G401 (cell line): ENCODE results near the gene CCDC47. TPM values are rescaled to one million over a fixed set of nuclear protein-coding genes. Genes with fewer than 3 reads are reported as not detected.
"Not testable (repeated sequence)": the region's sequence is repeated elsewhere in the genome, so short reads cannot be mapped to it uniquely, and the experiment has no call there.

Experiments used
- DNase-seq: peaks from one replicate; pipeline ENCODE4 v3.0.0-alpha.2; 2015; ENCODE audit warnings: low spot score
- in situ Hi-C: cut with HindIII; loops from 2 replicates; pipeline ENCODE4 v1.10.0; 2016; ENCODE audit warnings: low sequenced_read_pairs, mixed read lengths
- total RNA-seq: library from RNA; depleted of rRNA; stranded (reverse); fragments of >200 nt; shearing (Covaris generic); gene quantifications from 2 replicates; pipeline ENCODE4 v1.2.3, GENCODE V29; 2014; rRNA removed

CCDC47 gene
- total RNA-seq = 32.4 and 52.8 TPM in 2 replicates

- in situ Hi-C loops = no loop called here
- DNase-seq = peak; percentile 100
Measured at GRCh38 chr17:63773272-63774140, at the start of gene CCDC47. CCDC47 (minus strand) TSS chr17:63773597; CDS start chr17:63766175, 7,422 bp downstream.

GRCh38 chr17:63822537-63822936 lies 49.1 kb upstream of the CCDC47 start:
- DNase-seq = no peak
- in situ Hi-C loops = no loop called here

- in situ Hi-C loops = no loop called here
- DNase-seq = no peak
Measured at GRCh38 chr17:63821804-63822203, 48.4 kb upstream of the CCDC47 start.

- DNase-seq = no peak
- in situ Hi-C loops = no loop called here
Measured at GRCh38 chr17:63820963-63821561, 47.7 kb upstream of the CCDC47 start.

- in situ Hi-C loops = no loop called here
- no peak for DNase-seq
Measured at GRCh38 chr17:63819585-63820537, 46.5 kb upstream of the CCDC47 start.

- in situ Hi-C loops = no loop called here
- DNase-seq = no peak
Measured at GRCh38 chr17:63819131-63819530, 45.7 kb upstream of the CCDC47 start.

- in situ Hi-C loops = no loop called here
Measured at GRCh38 chr17:63817736-63818385, 44.5 kb upstream of the CCDC47 start.

GRCh38 chr17:63816669-63817068 lies 43.3 kb upstream of the CCDC47 start:
- DNase-seq = no peak
- in situ Hi-C loops = no loop called here

More at GRCh38 chr17:63817736-63818385, 44.5 kb upstream of the CCDC47 start:
- DNase-seq = no peak

- no peak for DNase-seq
- in situ Hi-C loops = no loop called here
Measured at GRCh38 chr17:63816123-63816522, 42.7 kb upstream of the CCDC47 start.

- DNase-seq = no peak
Measured at GRCh38 chr17:63809970-63810369, 36.6 kb upstream of the CCDC47 start.

GRCh38 chr17:63805591-63805990 lies 32.2 kb upstream of the CCDC47 start:
- in situ Hi-C loops = no loop called here
- DNase-seq = no peak

More at GRCh38 chr17:63809970-63810369, 36.6 kb upstream of the CCDC47 start:
- in situ Hi-C loops = no loop called here

GRCh38 chr17:63804328-63804727 lies 30.9 kb upstream of the CCDC47 start:
- in situ Hi-C loops = no loop called here

GRCh38 chr17:63800783-63801182 lies 27.4 kb upstream of the CCDC47 start:
- DNase-seq = no peak
- in situ Hi-C loops = no loop called here

More at GRCh38 chr17:63804328-63804727, 30.9 kb upstream of the CCDC47 start:
- no peak for DNase-seq

- in situ Hi-C loops = no loop called here
- DNase-seq = no peak
Measured at GRCh38 chr17:63798572-63799106, 25.2 kb upstream of the CCDC47 start.

- in situ Hi-C loops = not testable (repeated sequence)
Measured at GRCh38 chr17:63796375-63796774, 23.0 kb upstream of the CCDC47 start.

GRCh38 chr17:63792055-63792729 lies 18.8 kb upstream of the CCDC47 start:
- in situ Hi-C loops = no loop called here
- no peak for DNase-seq

More at GRCh38 chr17:63796375-63796774, 23.0 kb upstream of the CCDC47 start:
- DNase-seq = not testable (repeated sequence)

- in situ Hi-C loops = no loop called here
- no peak for DNase-seq
Measured at GRCh38 chr17:63790057-63790456, 16.7 kb upstream of the CCDC47 start.
